PC-3 (cell line): ENCODE data around the gene SGMS1. TPM values are rescaled to one million over a fixed set of nuclear protein-coding genes. Genes with fewer than 3 reads are reported as not detected.
"Not testable (repeated sequence)": the region's sequence is repeated elsewhere in the genome, so short reads cannot be mapped to it uniquely, and the experiment has no call there.

ENCODE experiments used
- ATAC-seq: fragments of 200-7000 bp; cut with Tn5 transposase; 2 replicates; pipeline ENCODE4 v1.9.1; 2020; ENCODE audit warnings: mild to moderate bottlenecking, moderate library complexity
- BruUV-seq: library from RNA; stranded (reverse); fragments of 400-500 nt; replicated peaks from 2 replicates; lab custom pipeline; 2021; lab: Mats Ljungman, UMichigan
- CTCF ChIA-PET: fragments of 300-600 bp; sonication (Branson Sonifier 250); formaldehyde crosslinking; loops from one replicate; lab custom pipeline; 2022; ENCODE audit warnings: antibody characterized with exemption; lab: Charles Lee
- POLR2A ChIA-PET: fragments of 300-600 bp; sonication (Branson Sonifier 250); formaldehyde crosslinking; loops from one replicate; lab custom pipeline; 2022; ENCODE audit warnings: antibody characterized with exemption; ENCODE audit not compliant: unreplicated experiment; lab: Charles Lee
- DNase-seq: peaks from one replicate; pipeline ENCODE4 v3.0.0-alpha.2; 2015
- H2AFZ ChIP-seq: fragments of 300-600 bp; sonication (generic); 2 replicates; pipeline ENCODE4 v1.6.0; 2016; ENCODE audit warnings: antibody characterized with exemption, low read length
- H3F3A ChIP-seq: fragments of 300-600 bp; sonication (generic); one replicate; pipeline ENCODE4 v1.6.0; 2017; ENCODE audit warnings: antibody characterized with exemption, low read length, control low read depth, mild to moderate bottlenecking; ENCODE audit not compliant: unreplicated experiment
- H3K27ac ChIP-seq: fragments of 300-600 bp; sonication (generic); 2 replicates; pipeline ENCODE4 v1.5.1; 2016; ENCODE audit warnings: mild to moderate bottlenecking, low read length
- H3K27me3 ChIP-seq: fragments of 300-600 bp; sonication (generic); 2 replicates; pipeline ENCODE4 v1.6.1; 2016; ENCODE audit warnings: low read length, mixed read lengths
- H3K36me3 ChIP-seq: fragments of 300-600 bp; sonication (generic); 2 replicates; pipeline ENCODE4 v1.6.1; 2016; ENCODE audit warnings: low read depth, mixed run types, low read length, mixed read lengths
- H3K4me1 ChIP-seq: fragments of 300-600 bp; sonication (generic); 2 replicates; pipeline ENCODE4 v1.5.1; 2016; ENCODE audit warnings: low read length; ENCODE audit not compliant: insufficient read depth
- H3K4me2 ChIP-seq: fragments of 300-600 bp; sonication (generic); 2 replicates; pipeline ENCODE4 v1.6.0; 2016; ENCODE audit warnings: low read length
- H3K4me3 ChIP-seq: fragments of 300-600 bp; sonication (generic); 2 replicates; pipeline ENCODE4 v1.5.1; 2016; ENCODE audit warnings: mild to moderate bottlenecking, low read length, mixed read lengths
- H3K79me2 ChIP-seq: fragments of 300-600 bp; sonication (generic); 2 replicates; pipeline ENCODE4 v1.6.1; 2017; ENCODE audit warnings: low read length, mixed read lengths
- H3K9ac ChIP-seq: fragments of 300-600 bp; sonication (generic); 2 replicates; pipeline ENCODE4 v1.6.0; 2016; ENCODE audit warnings: mild to moderate bottlenecking, low read length
- H3K9me2 ChIP-seq: fragments of 300-600 bp; sonication (generic); replicated peaks from 2 replicates; pipeline ENCODE4 v1.6.1; 2016; ENCODE audit warnings: mixed run types, low read length, mixed read lengths
- H3K9me3 ChIP-seq: fragments of 300-600 bp; sonication (generic); 2 replicates; pipeline ENCODE4 v1.6.1; 2016; ENCODE audit warnings: low read length, mixed read lengths
- H4K20me1 ChIP-seq: fragments of 300-600 bp; sonication (generic); 2 replicates; pipeline ENCODE4 v1.6.1; 2016; ENCODE audit warnings: low read length, mixed read lengths
- EZH2 ChIP-seq: fragments of 300-600 bp; sonication (generic); IDR thresholded peaks from one replicate; pipeline ENCODE4 v1.6.1; 2017; ENCODE audit warnings: antibody characterized with exemption, mild to moderate bottlenecking, low read length; ENCODE audit not compliant: unreplicated experiment
- EZH2phosphoT487 ChIP-seq: fragments of 300-600 bp; sonication (generic); IDR thresholded peaks from 2 replicates; pipeline ENCODE4 v1.6.1; 2018; ENCODE audit warnings: mild to moderate bottlenecking, antibody characterized with exemption, low read length, borderline replicate concordance
- intact Hi-C: fragments of 100-400 bp; cut with micrococcal nuclease; formaldehyde crosslinking; loops from 2 replicates; pipeline ENCODE4 v1.9.0; 2023
- total RNA-seq: library from RNA; depleted of rRNA; stranded (reverse); fragments of >200 nt; gene quantifications from 2 replicates; pipeline ENCODE4 v1.2.3, GENCODE V29; 2014
- TF ChIP-seq, protein P1 (sequence below): fragments of 300-600 bp; sonication (generic); conservative IDR thresholded peaks from 2 replicates; pipeline ENCODE4 v1.5.1; 2017; ENCODE audit warnings: antibody characterized with exemption, low read depth, mild to moderate bottlenecking, low read length

Gene SGMS1
- total RNA-seq, 1 experiment from 2014 or later = 61.4 TPM

DNA sequence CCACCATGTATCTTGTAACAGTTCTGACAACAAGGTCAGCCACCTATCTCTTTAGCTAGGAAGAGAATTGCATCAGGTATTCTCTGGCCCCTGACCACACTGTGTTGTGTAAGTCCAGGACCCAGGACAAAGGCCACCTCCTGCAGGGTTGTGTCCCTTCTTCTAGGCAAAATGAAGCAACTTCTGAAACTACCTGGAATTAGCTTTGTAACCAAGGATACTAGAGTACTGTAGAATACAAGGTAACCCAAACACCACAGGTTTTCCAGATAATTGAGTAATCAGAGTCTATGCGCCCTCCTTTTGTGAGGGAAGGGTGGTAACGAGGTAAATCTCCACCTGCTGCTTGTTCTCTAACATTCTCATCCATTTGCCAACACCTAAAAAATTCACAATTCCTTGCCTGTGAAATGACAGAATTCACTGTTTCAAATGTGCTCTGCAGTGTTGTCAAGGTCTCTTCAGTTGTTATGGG is 51.7 kb downstream of the SGMS1 start:
- Histone ChIP-seq H3K36me3 (no peaks in the 10 kb centered on the region), H3K27ac (no peak overlapping the region), H3K4me1 (peaks cover 12% of the 10 kb centered on the region), H3K4me3 (no peak overlapping the region), H3K79me2 (peaks cover 23% of the 10 kb centered on the region; the same call in 1 of the 2 replicates), H3K27me3 (no peaks in the 10 kb centered on the region), H3K9ac (no peak overlapping the region), H3K9me3 (no peaks in the 10 kb centered on the region), H2AFZ (no peak overlapping the region), H3F3A (no peaks in the 10 kb centered on the region), H3K4me2 (no peak overlapping the region), H3K9me2 (no peaks in the 10 kb centered on the region), H4K20me1 (no peaks in the 10 kb centered on the region)
- ChIA-PET CTCF (no interaction called here), POLR2A (no interaction called here)
- no peak for DNase-seq
- TF ChIP-seq EZH2phosphoT487 = no peak
- TF ChIP-seq EZH2 = no peak
- TF ChIP-seq, protein P1, sequence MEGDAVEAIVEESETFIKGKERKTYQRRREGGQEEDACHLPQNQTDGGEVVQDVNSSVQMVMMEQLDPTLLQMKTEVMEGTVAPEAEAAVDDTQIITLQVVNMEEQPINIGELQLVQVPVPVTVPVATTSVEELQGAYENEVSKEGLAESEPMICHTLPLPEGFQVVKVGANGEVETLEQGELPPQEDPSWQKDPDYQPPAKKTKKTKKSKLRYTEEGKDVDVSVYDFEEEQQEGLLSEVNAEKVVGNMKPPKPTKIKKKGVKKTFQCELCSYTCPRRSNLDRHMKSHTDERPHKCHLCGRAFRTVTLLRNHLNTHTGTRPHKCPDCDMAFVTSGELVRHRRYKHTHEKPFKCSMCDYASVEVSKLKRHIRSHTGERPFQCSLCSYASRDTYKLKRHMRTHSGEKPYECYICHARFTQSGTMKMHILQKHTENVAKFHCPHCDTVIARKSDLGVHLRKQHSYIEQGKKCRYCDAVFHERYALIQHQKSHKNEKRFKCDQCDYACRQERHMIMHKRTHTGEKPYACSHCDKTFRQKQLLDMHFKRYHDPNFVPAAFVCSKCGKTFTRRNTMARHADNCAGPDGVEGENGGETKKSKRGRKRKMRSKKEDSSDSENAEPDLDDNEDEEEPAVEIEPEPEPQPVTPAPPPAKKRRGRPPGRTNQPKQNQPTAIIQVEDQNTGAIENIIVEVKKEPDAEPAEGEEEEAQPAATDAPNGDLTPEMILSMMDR = no peak
- intact Hi-C loops = no loop called here
- BruUV-seq = no TSS peak
- no peak for ATAC-seq

DNA sequence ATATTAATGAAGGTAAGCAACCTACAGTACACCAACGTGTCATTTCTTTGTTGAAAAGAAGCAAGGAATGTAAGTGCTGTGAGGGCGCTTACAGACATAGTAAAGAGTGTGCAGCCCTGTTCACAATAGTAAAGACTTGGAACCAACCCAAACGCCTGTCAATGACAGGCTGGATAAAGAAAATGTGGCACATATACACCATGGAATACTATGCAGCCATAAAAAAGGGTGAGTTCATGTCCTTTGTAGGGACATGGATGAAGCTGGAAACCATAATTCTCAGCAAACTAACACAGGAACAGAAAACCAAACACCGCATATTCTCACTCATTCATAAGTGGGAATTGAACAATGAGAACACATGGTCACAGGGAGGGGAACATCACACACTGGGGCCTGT is 55.0 kb downstream of the SGMS1 start:
- ATAC-seq, BruUV-seq, intact Hi-C loops, POLR2A ChIA-PET, H3K4me2 ChIP-seq, H2AFZ ChIP-seq, H3F3A ChIP-seq, H3K9ac ChIP-seq, H3K4me1 ChIP-seq, H3K27me3 ChIP-seq, H3K36me3 ChIP-seq, CTCF ChIA-PET, H3K9me3 ChIP-seq, H3K27ac ChIP-seq, H3K4me3 ChIP-seq, H4K20me1 ChIP-seq, DNase-seq, H3K9me2 ChIP-seq: not testable (repeated sequence)
- 0 out of 2 replicates have a peak, but pooled peaks cover 14% of the 10 kb centered on the region for H3K79me2 ChIP-seq

DNA sequence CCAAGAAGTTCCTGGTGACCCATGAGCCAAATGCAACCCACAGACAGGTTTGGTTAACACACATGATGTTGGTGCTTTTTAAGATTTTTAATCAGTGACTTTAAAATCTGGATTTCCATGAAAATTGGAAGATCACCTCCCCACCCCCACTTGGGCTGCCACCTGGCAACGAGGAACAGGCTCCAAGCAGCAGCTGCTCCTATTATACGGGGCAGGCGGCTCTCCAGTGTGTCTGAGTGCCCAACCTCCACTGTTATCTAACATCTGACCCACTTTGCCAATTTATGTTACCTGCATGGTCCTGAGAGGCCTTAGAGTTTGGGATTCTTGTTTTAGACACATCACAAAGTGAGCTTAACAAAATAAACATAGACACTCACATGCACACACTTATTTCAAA is 56.4 kb downstream of the SGMS1 start:
- H3K4me1 ChIP-seq = peaks cover 9% of the 10 kb centered on the region; the same call in 1 of the 2 replicates
- no peak overlapping the region for H2AFZ ChIP-seq
- ChIA-PET POLR2A (no interaction called here), CTCF (no interaction called here)
- no peak overlapping the region for H3K27ac ChIP-seq
- no peak overlapping the region for H3K4me2 ChIP-seq
- H3F3A ChIP-seq = no peaks in the 10 kb centered on the region
- H3K9me2 ChIP-seq = no peaks in the 10 kb centered on the region
- no peak overlapping the region for H3K9ac ChIP-seq
- no peak for DNase-seq
- intact Hi-C loops = loop anchor here (2.0 kb wide), 1 partner anchor 37 kb away; no protein-coding TSS in a partner anchor
- H3K36me3 ChIP-seq = no peaks in the 10 kb centered on the region
- no peaks in the 10 kb centered on the region for H4K20me1 ChIP-seq
- H3K79me2 ChIP-seq = 0 out of 2 replicates have a peak, but pooled peaks cover 5% of the 10 kb centered on the region
- no peak for ATAC-seq
- no peak overlapping the region for H3K4me3 ChIP-seq
- TSS peak; percentile 9 for BruUV-seq
- TF ChIP-seq, protein P1 = no peak
- no peak for TF ChIP-seq EZH2phosphoT487
- TF ChIP-seq EZH2 = no peak
- H3K27me3 ChIP-seq = no peaks in the 10 kb centered on the region
- no peaks in the 10 kb centered on the region for H3K9me3 ChIP-seq
